Activated T-cell treated with anti-CD3 and anti-CD28 coated beads, Interleukin-2, amount 50 U/mL, for 48 hours (primary cell): ENCODE data around the gene SYT7.
"Not testable (repeated sequence)": the region's sequence is repeated elsewhere in the genome, so short reads cannot be mapped to it uniquely, and the experiment has no call there.

Experiments
- DNase-seq, 2 experiments: peaks; one replicate each; pipeline ENCODE4 v3.0.0-alpha.2; 2020

The SYT7 gene

DNA sequence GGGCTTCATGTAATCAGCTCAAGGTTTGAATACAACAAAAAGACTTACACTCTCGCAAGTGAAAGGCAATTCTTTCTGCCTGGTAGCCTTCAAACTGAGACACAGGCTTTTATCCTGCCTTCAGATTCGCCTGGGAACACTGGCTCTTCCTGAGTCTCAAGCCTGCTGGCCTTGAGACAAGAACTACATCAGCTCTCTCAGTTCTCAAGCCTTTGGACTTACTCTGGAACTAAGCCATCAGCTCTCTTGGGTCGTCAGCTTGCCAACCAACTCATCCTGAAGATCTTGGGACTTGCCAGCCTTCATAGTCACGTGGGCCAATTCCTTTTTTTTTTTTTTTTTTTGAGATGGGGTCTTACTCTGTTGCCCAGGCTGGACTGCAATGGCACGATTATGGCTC, 108.0 kb downstream of the SYT7 start:
- no peak for DNase-seq

DNA sequence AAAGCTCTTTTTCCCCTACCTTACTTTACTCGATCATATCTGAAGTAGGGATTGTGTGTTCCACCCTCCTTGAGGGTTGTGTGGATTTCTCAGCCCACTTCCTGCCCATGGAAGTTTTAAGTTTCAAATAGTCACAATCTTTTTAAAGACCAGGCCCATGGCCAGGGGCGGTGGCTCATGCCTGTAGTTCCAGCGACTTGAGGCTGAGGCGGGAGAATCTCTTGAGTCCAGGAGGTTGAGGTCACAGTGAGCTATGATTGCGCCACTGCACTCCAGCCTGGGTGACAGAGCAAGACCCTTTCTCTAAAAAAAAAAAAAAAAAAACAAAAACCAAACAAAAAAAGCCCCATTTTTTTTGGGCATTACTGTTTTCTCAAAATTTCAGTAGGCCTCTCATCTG, 108.6 kb downstream of the SYT7 start:
- DNase-seq = no peak

DNA sequence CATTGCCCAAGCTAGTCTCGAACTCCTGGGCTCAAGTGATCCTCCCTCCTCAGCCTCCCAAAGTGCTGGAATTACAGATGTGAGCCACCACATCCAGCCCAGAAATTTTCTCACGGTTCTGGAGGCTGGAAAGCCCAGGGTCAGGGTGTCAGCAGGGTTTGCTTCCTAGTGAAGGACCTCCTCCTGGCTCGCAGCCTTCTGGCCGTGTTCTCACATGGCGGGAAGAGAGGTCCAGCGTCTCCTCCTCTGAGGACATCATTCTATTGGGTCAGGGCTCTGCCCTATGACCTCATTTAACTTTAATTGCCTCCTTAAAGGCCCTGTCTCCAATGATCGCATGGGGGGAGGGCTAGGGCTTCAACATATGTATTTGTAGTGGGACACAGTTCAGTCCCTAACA, 112.9 kb downstream of the SYT7 start:
- no peak for DNase-seq

DNA sequence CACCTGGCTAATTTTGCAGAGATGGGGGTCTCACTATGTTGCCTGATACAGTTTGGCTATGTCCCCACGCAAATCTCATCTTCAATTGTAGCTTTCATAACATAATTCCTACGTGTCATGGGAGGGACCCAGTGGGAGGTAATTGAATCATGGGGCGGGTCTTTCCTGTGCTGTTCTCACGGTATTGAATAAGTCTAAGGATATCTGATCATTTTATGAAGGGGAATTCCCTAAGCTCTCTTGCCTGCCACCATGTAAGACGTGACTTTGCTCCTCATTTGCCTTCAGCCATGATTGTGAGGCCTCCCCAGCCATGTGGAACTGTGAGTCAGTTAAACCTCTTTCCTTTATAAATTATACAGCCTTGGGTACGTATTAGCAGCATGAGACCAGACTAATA, 113.3 kb downstream of the SYT7 start:
- DNase-seq = not testable (repeated sequence)
